HG02571 (cell line): ENCODE data around the gene GET3.
A peak's percentile ranks its signal among the peaks of the same experiment; 100 is the strongest.

Experiments
- ATAC-seq: cut with Tn5 transposase; IDR thresholded peaks from one replicate; pipeline ENCODE4 v1.9.1; 2021; ENCODE audit warnings: mild to moderate bottlenecking, moderate library complexity; ENCODE audit not compliant: unreplicated experiment

GET3 gene

DNA sequence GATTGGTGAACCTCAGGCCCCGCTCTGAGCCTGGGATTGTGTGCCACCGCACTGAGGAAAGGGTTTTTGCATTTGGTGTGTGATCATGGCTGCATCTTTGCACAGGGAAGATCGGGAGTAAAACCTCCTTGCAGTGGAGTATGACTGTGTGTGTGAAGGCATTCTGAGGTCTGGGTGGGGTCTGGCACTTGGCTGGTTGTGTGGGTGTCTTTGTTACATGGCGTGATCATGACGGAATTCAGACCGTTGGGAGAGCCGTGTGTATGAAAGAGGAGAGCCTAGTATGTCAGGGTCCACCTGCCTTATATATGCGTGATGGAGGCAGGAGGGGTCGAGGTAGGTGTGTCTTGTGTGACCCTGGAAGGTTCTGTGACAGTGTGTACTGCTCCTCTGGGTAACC is 13.6 kb downstream of the GET3 start:
- no peak for ATAC-seq

- no peak for ATAC-seq
Observed at GRCh38 chr19:12751635-12752034, 14.3 kb downstream of the GET3 start, which contains the start of gene BEST2. BEST2 (plus strand) TSS chr19:12751791; CDS start chr19:12752593, 802 bp downstream.

DNA sequence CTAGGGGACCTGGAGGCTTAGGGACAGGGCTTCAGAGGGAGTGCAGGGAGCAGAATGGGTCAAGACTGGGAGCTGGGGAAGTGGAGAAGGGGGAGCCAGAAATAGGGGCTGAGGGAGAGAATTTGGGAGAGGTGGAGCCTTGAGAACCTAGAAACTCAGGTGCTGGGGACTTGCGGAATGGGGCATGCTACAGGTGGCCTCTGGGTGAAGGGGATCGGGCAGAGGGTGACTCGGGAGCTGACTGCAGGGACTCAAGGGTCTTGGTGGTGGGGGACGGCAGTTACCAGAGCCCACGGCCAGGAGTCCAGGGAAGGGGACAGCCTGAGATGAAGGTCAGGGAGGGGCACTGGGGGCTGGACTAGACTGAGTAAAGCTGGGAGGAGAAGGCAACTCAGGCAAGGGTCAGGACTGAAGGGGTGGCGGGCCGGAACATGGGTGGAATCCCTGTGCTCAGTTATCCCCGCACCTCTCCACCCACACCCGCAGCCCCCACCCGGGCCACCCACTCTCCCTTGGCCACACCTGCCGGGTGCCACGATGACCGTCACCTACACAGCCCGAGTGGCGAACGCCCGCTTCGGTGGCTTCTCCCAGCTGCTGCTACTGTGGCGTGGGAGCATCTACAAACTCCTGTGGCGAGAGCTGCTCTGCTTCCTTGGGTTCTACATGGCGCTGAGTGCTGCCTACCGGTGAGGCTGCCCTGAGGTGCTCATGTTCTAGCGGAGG is 14.9 kb downstream of the GET3 start:
- no peak for ATAC-seq

DNA sequence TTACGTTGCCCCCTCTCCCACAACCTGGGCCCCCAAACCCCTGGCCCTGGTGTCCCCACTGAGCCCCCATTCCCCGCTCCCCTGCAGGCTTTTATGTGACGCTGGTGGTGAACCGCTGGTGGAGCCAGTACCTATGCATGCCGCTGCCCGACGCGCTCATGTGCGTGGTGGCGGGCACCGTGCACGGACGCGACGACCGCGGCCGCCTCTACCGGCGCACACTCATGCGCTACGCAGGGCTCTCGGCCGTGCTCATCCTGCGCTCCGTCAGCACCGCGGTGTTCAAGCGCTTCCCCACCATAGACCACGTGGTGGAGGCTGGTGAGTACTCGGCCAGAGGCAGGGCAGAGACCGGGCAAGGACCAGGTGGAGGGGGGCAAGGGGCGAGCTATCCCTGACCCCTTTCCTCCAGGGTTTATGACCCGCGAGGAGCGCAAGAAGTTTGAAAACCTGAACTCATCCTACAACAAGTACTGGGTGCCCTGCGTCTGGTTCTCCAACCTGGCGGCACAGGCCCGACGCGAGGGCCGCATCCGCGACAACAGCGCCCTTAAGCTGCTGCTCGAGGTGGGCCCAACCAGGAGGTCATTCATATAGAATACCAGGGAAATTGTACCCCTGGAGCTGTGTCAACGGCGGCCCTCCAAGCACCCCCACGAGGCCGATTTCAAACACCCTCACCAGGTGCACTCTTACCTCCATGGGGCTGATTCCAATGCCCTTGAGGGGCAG is 17.3 kb downstream of the GET3 start:
- no peak for ATAC-seq

DNA sequence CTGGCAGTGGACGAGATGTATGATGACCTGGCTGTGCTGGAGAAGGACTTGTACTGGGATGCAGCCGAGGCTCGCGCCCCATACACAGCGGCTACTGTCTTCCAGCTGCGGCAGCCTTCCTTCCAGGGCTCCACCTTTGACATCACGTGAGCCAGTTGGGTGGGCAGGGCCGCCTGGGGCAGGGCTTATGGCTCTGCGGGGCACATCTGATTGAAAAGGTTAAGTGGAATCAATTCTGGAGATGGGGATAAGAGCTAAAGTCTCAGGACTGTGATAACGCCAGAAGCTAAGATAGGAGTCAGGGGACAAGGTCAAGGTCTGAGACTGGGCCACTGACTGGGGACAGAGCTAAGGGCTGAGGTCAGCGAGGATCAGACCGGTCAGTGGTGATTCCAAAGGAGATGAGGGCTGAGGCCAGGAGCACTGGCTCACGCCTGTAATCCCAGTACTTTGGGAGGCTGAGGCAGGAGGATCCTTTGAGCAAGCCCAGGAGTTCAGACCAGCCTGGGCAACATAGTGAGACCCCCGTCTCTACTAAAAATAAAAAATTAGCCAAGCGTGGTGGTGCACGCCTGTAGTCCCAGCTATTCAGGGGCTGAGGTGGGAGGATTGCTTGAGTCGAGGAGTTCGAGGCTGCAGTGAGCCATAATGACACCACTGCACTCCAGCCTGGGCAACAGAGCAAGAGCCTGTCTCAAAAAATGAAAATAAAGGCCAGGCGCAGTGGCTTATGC is 19.0 kb downstream of the GET3 start:
- ATAC-seq = no peak

DNA sequence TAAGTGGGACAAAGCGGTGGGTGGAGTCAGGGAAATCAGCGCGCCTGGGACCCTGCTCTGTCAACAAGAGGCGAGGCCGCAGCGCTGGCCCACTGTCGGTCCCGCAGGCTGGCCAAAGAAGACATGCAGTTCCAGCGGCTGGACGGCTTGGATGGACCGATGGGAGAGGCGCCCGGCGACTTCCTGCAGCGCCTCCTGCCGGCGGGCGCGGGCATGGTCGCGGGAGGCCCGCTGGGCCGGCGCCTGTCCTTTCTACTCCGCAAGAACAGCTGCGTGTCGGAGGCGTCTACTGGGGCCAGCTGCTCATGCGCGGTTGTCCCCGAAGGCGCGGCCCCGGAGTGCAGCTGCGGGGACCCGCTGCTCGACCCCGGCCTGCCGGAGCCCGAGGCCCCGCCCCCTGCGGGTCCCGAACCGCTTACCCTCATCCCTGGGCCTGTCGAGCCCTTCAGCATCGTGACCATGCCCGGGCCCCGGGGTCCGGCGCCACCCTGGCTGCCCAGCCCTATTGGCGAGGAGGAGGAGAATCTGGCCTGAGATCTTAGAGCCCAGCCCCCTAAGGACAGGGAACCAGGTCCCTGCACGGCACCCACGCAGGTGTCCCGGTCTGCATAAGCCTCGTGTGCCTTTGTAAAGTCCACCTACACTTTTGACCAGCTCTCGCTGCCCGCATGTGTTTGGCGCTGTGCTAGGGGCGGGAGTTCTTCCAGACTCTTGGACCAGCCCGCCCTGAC is 20.4 kb downstream of the GET3 start:
- no peak for ATAC-seq

- no peak for ATAC-seq
Observed at GRCh38 chr19:12759686-12760085, 22.4 kb downstream of the GET3 start.

DNA sequence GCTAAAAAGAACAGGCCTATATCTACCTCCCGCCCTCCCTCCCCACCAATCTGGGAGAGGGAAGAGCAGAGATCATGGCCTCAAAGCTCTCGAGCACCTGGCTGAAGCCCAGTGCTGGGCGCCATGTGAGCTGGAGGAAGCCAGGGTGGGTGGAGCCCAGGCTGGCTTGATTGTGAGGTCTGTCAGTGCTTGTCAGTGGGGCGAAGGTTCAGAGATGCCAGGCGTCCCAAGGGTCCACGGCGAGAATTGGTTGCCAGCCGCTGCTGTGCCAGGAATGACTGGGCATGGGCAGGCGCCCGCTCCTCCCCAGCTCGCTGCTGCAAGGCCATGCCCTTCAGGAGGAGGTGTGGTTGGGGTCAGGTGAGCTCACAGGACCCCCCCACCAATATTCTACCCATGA is 25.8 kb downstream of the GET3 start:
- no peak for ATAC-seq

DNA sequence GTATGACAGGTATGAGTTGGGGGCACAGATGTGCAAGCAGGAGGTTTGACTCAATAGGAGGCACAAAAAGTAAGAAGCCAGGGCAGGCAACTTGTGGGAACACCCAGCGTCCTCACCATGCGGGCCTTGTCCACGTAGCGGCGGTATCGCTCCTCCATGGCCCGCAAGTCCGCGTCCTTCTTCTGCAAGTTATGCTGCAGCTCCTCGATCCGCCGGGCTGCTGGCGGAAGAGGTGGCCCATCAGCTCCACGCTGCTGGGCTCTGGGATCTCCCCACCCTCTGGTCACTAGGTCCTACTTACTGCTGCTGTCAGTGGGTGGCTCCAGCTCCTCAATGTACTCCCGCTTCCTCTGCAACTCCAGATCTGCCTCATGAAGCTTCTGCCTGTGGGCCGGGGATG is 27.4 kb downstream of the GET3 start:
- no peak for ATAC-seq

DNA sequence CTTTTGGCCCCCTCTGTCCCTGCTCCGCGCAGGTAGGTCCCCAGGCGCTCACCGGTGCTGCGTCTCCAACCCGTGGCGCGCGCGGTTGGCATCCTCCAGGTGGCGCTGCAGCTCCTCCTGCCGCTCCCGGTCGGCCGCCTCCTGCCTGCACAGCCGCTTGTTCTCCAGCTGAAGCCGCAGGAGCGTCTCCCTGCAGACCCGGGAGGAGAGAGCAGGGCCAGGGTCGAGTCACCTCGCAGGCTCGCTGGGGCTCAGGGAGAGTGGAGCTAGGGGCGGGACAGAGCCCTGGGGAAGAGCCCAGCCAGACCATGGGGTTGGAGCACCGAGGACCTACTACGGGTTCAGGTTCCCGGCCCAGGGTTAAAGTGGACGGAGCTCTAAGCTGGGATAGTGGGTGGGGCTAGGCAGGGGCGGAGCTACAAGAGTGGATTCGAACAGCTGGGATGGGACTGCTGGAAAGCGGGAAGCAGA is 28.8 kb downstream of the GET3 start:
- no peak for ATAC-seq

DNA sequence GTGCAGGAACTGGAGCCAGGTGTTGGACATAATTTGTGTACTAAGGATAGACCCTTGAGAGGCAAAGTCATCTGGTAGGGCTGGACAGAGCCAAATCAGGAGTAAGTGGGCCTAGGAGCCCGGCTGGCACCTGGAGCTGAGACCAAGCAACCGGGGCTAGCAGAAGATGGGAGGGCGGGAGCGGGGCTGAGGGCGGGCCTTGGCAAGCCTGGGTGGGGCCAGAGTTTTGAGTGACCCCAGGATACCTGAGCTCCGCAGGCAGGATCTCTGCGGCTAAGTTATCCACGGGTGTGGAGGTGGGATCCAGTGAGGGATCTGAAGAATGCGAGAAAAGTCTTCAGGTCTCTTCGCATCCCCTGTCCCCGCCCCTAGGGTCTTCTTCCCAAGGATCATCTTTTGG is 29.9 kb downstream of the GET3 start:
- ATAC-seq = no peak

DNA sequence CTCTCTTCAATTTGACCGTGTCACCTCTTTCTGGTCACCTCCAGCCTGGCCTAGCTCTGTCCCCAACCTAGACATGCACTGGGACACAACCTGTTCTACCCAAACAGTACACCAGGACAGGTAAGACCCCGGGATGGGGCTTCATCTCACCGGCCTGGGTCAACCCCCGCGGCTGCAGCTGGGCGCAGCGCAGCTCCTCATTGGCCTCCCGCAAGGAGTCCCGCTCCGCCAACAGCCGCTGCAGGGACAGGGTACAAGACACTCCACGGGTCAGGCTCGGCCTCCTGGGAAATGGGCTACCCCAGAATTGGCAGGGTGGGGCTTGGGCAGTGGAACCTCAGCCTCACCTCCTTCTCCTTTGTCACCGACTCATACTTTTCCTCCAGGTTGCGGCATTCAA is 30.4 kb downstream of the GET3 start:
- no peak for ATAC-seq

GRCh38 chr19:12769689-12770088 is 32.4 kb downstream of the GET3 start:
- no peak for ATAC-seq

- no peak for ATAC-seq
Observed at GRCh38 chr19:12770922-12771321, 33.6 kb downstream of the GET3 start.

DNA sequence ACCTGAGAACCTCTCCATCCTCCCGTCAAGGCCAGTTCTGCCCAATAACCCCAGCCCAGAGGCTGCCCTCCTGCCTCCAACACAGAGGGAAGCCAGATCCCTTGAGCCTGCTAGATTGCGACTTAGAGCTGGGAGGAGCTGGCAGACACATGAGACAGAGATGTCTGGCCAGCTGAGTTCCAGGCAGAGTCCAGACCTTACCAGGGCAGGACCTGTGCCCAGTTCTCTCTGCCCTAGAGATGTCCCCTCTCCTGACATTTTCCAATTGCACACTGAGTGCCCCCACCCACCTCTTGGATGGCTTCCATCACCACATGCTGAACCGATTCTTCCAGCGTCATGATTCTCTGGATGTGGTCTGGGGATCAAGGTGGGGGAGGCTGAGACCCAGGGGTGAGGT is 35.0 kb downstream of the GET3 start:
- no peak for ATAC-seq

DNA sequence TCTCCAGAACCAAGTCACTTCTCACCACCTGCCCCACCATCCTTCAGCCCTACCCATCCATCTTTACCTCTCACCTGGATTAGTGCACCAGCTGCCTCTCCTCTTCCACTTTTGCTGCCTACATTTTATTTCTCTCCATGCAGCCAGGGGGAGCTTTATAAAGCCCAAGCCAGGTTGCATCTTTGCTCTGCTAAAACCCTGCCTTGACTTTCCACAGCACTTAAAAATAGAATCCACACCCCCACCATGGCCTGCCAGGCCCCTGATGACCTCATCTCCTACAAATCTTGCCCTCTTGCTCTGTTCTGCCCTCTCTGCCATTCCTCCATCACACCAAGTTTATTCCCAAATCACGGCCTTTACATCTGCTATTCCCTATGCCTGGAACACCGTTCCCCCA is 36.3 kb downstream of the GET3 start:
- no peak for ATAC-seq

- peak; percentile 13 for ATAC-seq
Observed at GRCh38 chr19:12774588-12775555, 37.6 kb downstream of the GET3 start, which contains the start of gene HOOK2. HOOK2 (minus strand) TSS chr19:12775552; CDS start chr19:12775449, 103 bp downstream.

DNA sequence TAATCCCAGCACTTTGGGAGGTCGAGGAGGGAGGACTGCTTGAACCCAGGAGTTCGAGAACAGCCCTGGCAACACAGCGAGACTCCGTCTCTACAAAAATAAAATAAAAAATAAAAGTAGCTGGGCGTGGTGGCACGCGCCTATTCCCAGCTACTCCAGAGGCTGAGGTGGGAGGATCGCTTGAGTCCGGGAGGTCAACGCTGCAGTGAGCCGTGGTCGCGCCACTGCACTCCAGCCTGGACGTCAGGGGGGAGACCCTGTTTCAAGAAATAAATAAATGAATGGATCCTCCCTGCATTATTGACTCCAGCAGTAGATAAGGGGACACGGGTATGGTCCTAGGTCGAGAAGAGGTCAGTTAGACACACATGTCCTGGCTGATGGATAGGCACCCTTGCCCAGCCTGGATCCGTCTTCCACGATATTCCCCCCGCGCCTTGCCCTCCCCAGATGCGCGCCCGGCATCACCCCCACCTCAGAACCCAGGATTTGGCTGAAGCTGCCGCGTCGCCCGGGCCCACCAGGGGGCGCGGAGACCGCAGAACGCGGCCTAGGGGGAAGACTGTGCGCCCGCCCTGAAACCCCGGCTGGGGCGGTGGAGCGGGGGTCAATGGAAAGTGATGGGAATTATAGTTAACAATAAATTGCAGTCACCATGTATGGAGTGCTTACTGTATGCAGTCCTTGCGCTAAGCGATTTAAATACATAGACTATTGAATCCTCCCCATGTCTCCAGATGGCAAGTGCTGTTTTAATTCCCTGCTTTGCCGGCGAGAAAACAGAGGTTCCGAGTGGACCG is 40.1 kb downstream of the GET3 start:
- ATAC-seq = no peak
